Small intestine (tissue), 7 donors: ENCODE data around the gene AXIN2. TPM values are rescaled to one million over a fixed set of nuclear protein-coding genes. Genes with fewer than 3 reads are reported as not detected.

Experiments used
- DNase-seq, 2 donors: peaks; one replicate each; pipeline versions ENCODE4 v3.0.0 to v3.0.0-alpha.2; 2013
- FAIRE-seq: peaks from 2 replicates; lab custom pipeline; 2012; peaks lifted over from hg19 to GRCh38; lab: Jason Lieb, UNC
- H3K27ac ChIP-seq, 3 donors: one replicate each; pipeline ENCODE4 v1.5.1; 2013; ENCODE audit warnings: low read length in 2 of 3, mild to moderate bottlenecking in 2 of 3, control low read depth in 1 of 3, inconsistent platforms in 1 of 3, low read depth in 1 of 3, moderate library complexity in 1 of 3
- H3K27me3 ChIP-seq, 3 donors: one replicate each; pipeline ENCODE4 v1.6.1; 2013; ENCODE audit warnings: low read length in 3 of 3, inconsistent platforms in 1 of 3; ENCODE audit not compliant: control insufficient read depth in 3 of 3, insufficient read depth in 3 of 3
- H3K36me3 ChIP-seq, 3 donors: one replicate each; pipeline ENCODE4 v1.6.1; 2013; ENCODE audit warnings: low read length in 3 of 3, inconsistent platforms in 1 of 3, low read depth in 1 of 3, mild to moderate bottlenecking in 1 of 3, moderate library complexity in 1 of 3; ENCODE audit not compliant: control insufficient read depth in 3 of 3, insufficient read depth in 2 of 3
- H3K4me1 ChIP-seq, 3 donors: one replicate each; pipeline ENCODE4 v1.6.1; 2013; ENCODE audit warnings: low read length in 2 of 3, inconsistent platforms in 1 of 3, low read depth in 1 of 3, mild to moderate bottlenecking in 1 of 3, moderate library complexity in 1 of 3; ENCODE audit not compliant: control insufficient read depth in 3 of 3, insufficient read depth in 2 of 3
- H3K4me3 ChIP-seq, 3 donors: one replicate each; pipeline ENCODE4 v1.5.1; 2013; ENCODE audit warnings: low read length in 3 of 3, control low read depth in 1 of 3, inconsistent platforms in 1 of 3, low read depth in 1 of 3, mild to moderate bottlenecking in 1 of 3, moderate library complexity in 1 of 3
- H3K9me3 ChIP-seq, 2 donors: one replicate each; pipeline ENCODE4 v1.6.1; 2013; ENCODE audit warnings: low read depth in 1 of 2, low read length in 1 of 2; ENCODE audit not compliant: control insufficient read depth in 2 of 2, insufficient read depth in 1 of 2
- WGBS, 3 donors: extraction: QIAGEN DNeasy Blood & Tissue Kit; methylation state at CpG; one replicate each; pipeline ENCODE4 v1.1.7; 2013; 5-methylcytosine and 5-hydroxymethylcytosine counted together
- polyA plus RNA-seq, 4 donors: library from polyadenylated mRNA; stranded (reverse) in 3 of 4; unstranded in 1 of 4; fragments of 200-250 nt in 3 of 4; fragments of 120-200 nt in 1 of 4; gene quantifications; one replicate each; pipeline versions ENCODE4 v1.2.1 to v1.2.3, GENCODE V29; 2013
- donor health status: healthy with polysubstance abuse.
- donor health status: control.
- donor health status: control.
- donor health status: Bipolar disorder and iron deficiency.
- donor health status: healthy.

The AXIN2 gene
- polyA plus RNA-seq, 4 donors, result 0.89 to 11.9 (median 6.0) TPM

- Histone ChIP-seq H3K9me3 (no peaks in the 10 kb centered on the region), H3K27me3 (peaks cover 0 to 4% (median 0%) of the 10 kb centered on the region in 3 donors), H3K4me3 (peak overlapping the region; percentile 77 to 86 (median 79)), H3K27ac (peak overlapping the region in 2 of 3 donors; percentile 30 to 72), H3K36me3 (peaks cover 0 to 20% (median 0%) of the 10 kb centered on the region in 3 donors), H3K4me1 (peaks cover 9 to 45% (median 10%) of the 10 kb centered on the region in 3 donors)
- FAIRE-seq (no peak), DNase-seq (peak in 1 of 2 donors; percentile 65)
- 0 to 1% (median 1%) methylated on average over 57 to 89 of the region's 89 CpGs for WGBS, 3 donors
Measured at GRCh38 chr17:65559804-65560627, 1.4 kb downstream of the AXIN2 start.

- Histone ChIP-seq H3K27ac (peak overlapping the region in 1 of 3 donors; percentile 64), H3K36me3 (peaks cover 0 to 24% (median 0%) of the 10 kb centered on the region in 3 donors), H3K4me1 (peaks cover 6 to 40% (median 10%) of the 10 kb centered on the region in 3 donors), H3K4me3 (peak overlapping the region; percentile 77 to 86 (median 79)), H3K9me3 (no peaks in the 10 kb centered on the region), H3K27me3 (peaks cover 0 to 4% (median 0%) of the 10 kb centered on the region in 3 donors)
- FAIRE-seq (no peak), DNase-seq (no peak)
- 0 to 2% (median 1%) methylated on average over 13 of the region's 13 CpGs for WGBS, 3 donors
Measured at GRCh38 chr17:65559461-65559803, 2.0 kb downstream of the AXIN2 start.

GRCh38 chr17:65558683-65559460 is 2.6 kb downstream of the AXIN2 start:
- WGBS, 3 donors, result 5 to 16% (median 11%) methylated on average over 27 to 29 of the region's 29 CpGs
- FAIRE-seq (no peak), DNase-seq (peak in 1 of 2 donors; percentile 32)
- Histone ChIP-seq H3K4me1 (peaks cover 4 to 35% (median 10%) of the 10 kb centered on the region in 3 donors), H3K36me3 (peaks cover 0 to 27% (median 0%) of the 10 kb centered on the region in 3 donors), H3K27ac (peak overlapping the region in 1 of 3 donors; percentile 64), H3K27me3 (peaks cover 0 to 4% (median 0%) of the 10 kb centered on the region in 3 donors), H3K9me3 (no peaks in the 10 kb centered on the region), H3K4me3 (peak overlapping the region; percentile 77 to 86 (median 79))

GRCh38 chr17:65558311-65558682 is 3.2 kb downstream of the AXIN2 start:
- peaks cover 0 to 4% (median 0%) of the 10 kb centered on the region in 3 donors for H3K27me3 ChIP-seq
- FAIRE-seq (no peak), DNase-seq (no peak)
- no peak overlapping the region for H3K27ac ChIP-seq
- H3K4me1 ChIP-seq, result peaks cover 4 to 29% (median 10%) of the 10 kb centered on the region in 3 donors
- WGBS, 3 donors, result 26 to 55% (median 51%) methylated on average over 12 to 15 of the region's 15 CpGs
- peaks cover 0 to 27% (median 0%) of the 10 kb centered on the region in 3 donors for H3K36me3 ChIP-seq
- peak overlapping the region in 1 of 3 donors; percentile 77 for H3K4me3 ChIP-seq
- H3K9me3 ChIP-seq, result no peaks in the 10 kb centered on the region

GRCh38 chr17:65557349-65558310 is 3.8 kb downstream of the AXIN2 start:
- peak; percentile 67 to 72 for DNase-seq

GRCh38 chr17:65556910-65557348 is 4.5 kb downstream of the AXIN2 start:
- DNase-seq (peak in 1 of 2 donors; percentile 45), FAIRE-seq (no peak)
- Histone ChIP-seq H3K9me3 (no peaks in the 10 kb centered on the region), H3K27me3 (peaks cover 0 to 4% (median 0%) of the 10 kb centered on the region in 3 donors), H3K4me3 (peak overlapping the region in 1 of 3 donors; percentile 77), H3K36me3 (peaks cover 0 to 30% (median 0%) of the 10 kb centered on the region in 3 donors), H3K4me1 (peaks cover 4 to 28% (median 8%) of the 10 kb centered on the region in 3 donors), H3K27ac (peak overlapping the region in 1 of 3 donors; percentile 49)
- WGBS, 3 donors, result 3 to 12% (median 5%) methylated on average over 4 of the region's 4 CpGs

More at GRCh38 chr17:65557349-65558310, 3.8 kb downstream of the AXIN2 start:
- H3K27ac ChIP-seq, result peak overlapping the region in 1 of 3 donors; percentile 49
- WGBS, 3 donors, result 16 to 60% (median 38%) methylated on average over 21 of the region's 21 CpGs
- H3K9me3 ChIP-seq, result no peaks in the 10 kb centered on the region
- H3K36me3 ChIP-seq, result peaks cover 0 to 27% (median 0%) of the 10 kb centered on the region in 3 donors
- FAIRE-seq, result no peak
- H3K4me3 ChIP-seq, result peak overlapping the region in 1 of 3 donors; percentile 77
- peaks cover 4 to 28% (median 10%) of the 10 kb centered on the region in 3 donors for H3K4me1 ChIP-seq
- peaks cover 0 to 4% (median 0%) of the 10 kb centered on the region in 3 donors for H3K27me3 ChIP-seq

- DNase-seq (peak; percentile 86 to 91), FAIRE-seq (no peak)
- Histone ChIP-seq H3K4me1 (peaks cover 4 to 33% (median 6%) of the 10 kb centered on the region in 3 donors), H3K4me3 (peak overlapping the region in 2 of 3 donors; percentile 5 to 77), H3K27ac (peak overlapping the region in 2 of 3 donors; percentile 28 to 49), H3K27me3 (peaks cover 0 to 4% (median 0%) of the 10 kb centered on the region in 3 donors), H3K36me3 (peaks cover 0 to 36% (median 0%) of the 10 kb centered on the region in 3 donors), H3K9me3 (no peaks in the 10 kb centered on the region)
- 13 to 43% (median 18%) methylated on average over 17 of the region's 17 CpGs for WGBS, 3 donors
Measured at GRCh38 chr17:65556014-65556909, 5.2 kb downstream of the AXIN2 start.
